Lung (tissue), 12 donors: ENCODE results near the gene GPATCH4. TPM values are rescaled to one million over a fixed set of nuclear protein-coding genes. Genes with fewer than 3 reads are reported as not detected.

ENCODE experiments used
- ATAC-seq: fragments of 200-7000 bp; cut with Tn5 transposase; one replicate; pipeline ENCODE4 v1.9.1; 2020; ENCODE audit warnings: moderate number of reproducible peaks; ENCODE audit not compliant: insufficient read depth, low FRiP score
- DNase-seq, 3 donors: peaks; one replicate each; pipeline ENCODE4 v3.0.0-alpha.2; 2013 to 2017
- H3K27ac ChIP-seq, 2 donors: one replicate each; pipeline ENCODE4 v1.5.1; 2013; ENCODE audit warnings: mild to moderate bottlenecking in 2 of 2, moderate library complexity in 2 of 2, control low read depth in 1 of 2, inconsistent platforms in 1 of 2, low read depth in 1 of 2, low read length in 1 of 2
- H3K27me3 ChIP-seq, 3 donors: one replicate each; pipeline ENCODE4 v1.5.1; 2013; ENCODE audit warnings: low read length in 2 of 3; ENCODE audit not compliant: control insufficient read depth in 3 of 3, insufficient read depth in 3 of 3
- H3K36me3 ChIP-seq, 4 donors: one replicate each; pipeline ENCODE4 v1.5.1; 2013; ENCODE audit warnings: low read length in 4 of 4, mild to moderate bottlenecking in 1 of 4, moderate library complexity in 1 of 4; ENCODE audit not compliant: control insufficient read depth in 4 of 4, insufficient read depth in 4 of 4
- H3K4me1 ChIP-seq, 5 donors: one replicate each; pipeline ENCODE4 v1.5.1; 2013; ENCODE audit warnings: low read length in 5 of 5, mild to moderate bottlenecking in 2 of 5, moderate library complexity in 1 of 5; ENCODE audit not compliant: control insufficient read depth in 5 of 5, insufficient read depth in 5 of 5
- H3K4me3 ChIP-seq: one replicate; pipeline ENCODE4 v1.5.1; 2013; ENCODE audit warnings: mild to moderate bottlenecking, control low read depth, moderate library complexity
- H3K9ac ChIP-seq, 2 donors: one replicate each; pipeline ENCODE4 v1.5.1; 2013; ENCODE audit warnings: low read length in 2 of 2, control low read depth in 1 of 2; ENCODE audit not compliant: insufficient read depth in 1 of 2
- H3K9me3 ChIP-seq, 4 donors: one replicate each; pipeline ENCODE4 v1.5.1; 2013; ENCODE audit warnings: low read length in 3 of 4, mild to moderate bottlenecking in 1 of 4, moderate library complexity in 1 of 4; ENCODE audit not compliant: control insufficient read depth in 4 of 4, insufficient read depth in 3 of 4
- CTCF ChIP-seq: IDR thresholded peaks from 2 replicates; pipeline ENCODE4 v1.5.1; 2012; ENCODE audit warnings: mild to moderate bottlenecking; ENCODE audit errors: control extremely low read depth, extremely low read depth
- WGBS, 2 donors: extraction: QIAGEN DNeasy Blood & Tissue Kit; methylation state at CpG; one replicate each; pipeline ENCODE4 v1.1.7; 2013; 5-methylcytosine and 5-hydroxymethylcytosine counted together
- polyA plus RNA-seq, 2 donors: library from polyadenylated mRNA; stranded (reverse); fragments of 200-250 nt; gene quantifications; one replicate each; pipeline ENCODE4 v1.2.1, GENCODE V29; 2013
- total RNA-seq, 2 donors: library from RNA; depleted of rRNA in 1 of 2; stranded (reverse); fragments of >200 nt in 1 of 2; gene quantifications; one replicate each; pipeline ENCODE4 v1.2.1, GENCODE V29; 2014 to 2021
- donor health status: control.
- donor health status: control.
- donor health status: Bipolar disorder and iron deficiency.
- donor health status: healthy.
- donor health status: DM: yes; HTN: yes; CAD: no.

The GPATCH4 gene
- total and polyA plus RNA-seq, 4 donors, result 11.9 to 34.3 (median 24.6) TPM

- Histone ChIP-seq H3K27me3 (peaks cover 15 to 87% (median 60%) of the 10 kb centered on the region in 3 donors), H3K9ac (no peak overlapping the region), H3K4me1 (peaks cover 0 to 8% (median 0%) of the 10 kb centered on the region in 5 donors), H3K4me3 (no peak overlapping the region), H3K36me3 (no peaks in the 10 kb centered on the region), H3K9me3 (no peaks in the 10 kb centered on the region), H3K27ac (no peak overlapping the region)
- DNase-seq (no peak), ATAC-seq (no peak)
- 36 to 40% methylated on average over 6 of the region's 6 CpGs for WGBS, 2 donors
- no peak for TF ChIP-seq CTCF
Measured at GRCh38 chr1:156640842-156641706, 39.8 kb upstream of the GPATCH4 start.

- H3K27me3 ChIP-seq, result peaks cover 13 to 75% (median 46%) of the 10 kb centered on the region in 3 donors
- H3K9ac ChIP-seq, result no peak overlapping the region
- no peak for DNase-seq
Measured at GRCh38 chr1:156639601-156640101, 38.4 kb upstream of the GPATCH4 start.

GRCh38 chr1:156638189-156638985 lies 37.1 kb upstream of the GPATCH4 start:
- H3K36me3 ChIP-seq, result no peaks in the 10 kb centered on the region
- no peak overlapping the region for H3K9ac ChIP-seq
- H3K4me3 ChIP-seq, result no peak overlapping the region
- peaks cover 10 to 70% (median 38%) of the 10 kb centered on the region in 3 donors for H3K27me3 ChIP-seq
- no peaks in the 10 kb centered on the region for H3K9me3 ChIP-seq
- WGBS, 2 donors, result 58 to 74% methylated on average over 8 of the region's 8 CpGs
- DNase-seq, result no peak
- peaks cover 0 to 8% (median 0%) of the 10 kb centered on the region in 5 donors for H3K4me1 ChIP-seq
- H3K27ac ChIP-seq, result no peak overlapping the region
- TF ChIP-seq CTCF, result no peak
- no peak for ATAC-seq

More at GRCh38 chr1:156639601-156640101, 38.4 kb upstream of the GPATCH4 start:
- ATAC-seq, result no peak
- H3K4me1 ChIP-seq, result peaks cover 0 to 8% (median 0%) of the 10 kb centered on the region in 5 donors
- WGBS, 2 donors, result 35 to 50% methylated on average over 6 of the region's 6 CpGs
- H3K36me3 ChIP-seq, result no peaks in the 10 kb centered on the region
- no peak overlapping the region for H3K4me3 ChIP-seq
- no peak overlapping the region for H3K27ac ChIP-seq
- H3K9me3 ChIP-seq, result no peaks in the 10 kb centered on the region
- no peak for TF ChIP-seq CTCF
